Measurements from ENCODE around the gene CAMK1D.
"Not testable (repeated sequence)": the region's sequence is repeated elsewhere in the genome, so short reads cannot be mapped to it uniquely, and the experiment has no call there.

Gene CAMK1D

DNA sequence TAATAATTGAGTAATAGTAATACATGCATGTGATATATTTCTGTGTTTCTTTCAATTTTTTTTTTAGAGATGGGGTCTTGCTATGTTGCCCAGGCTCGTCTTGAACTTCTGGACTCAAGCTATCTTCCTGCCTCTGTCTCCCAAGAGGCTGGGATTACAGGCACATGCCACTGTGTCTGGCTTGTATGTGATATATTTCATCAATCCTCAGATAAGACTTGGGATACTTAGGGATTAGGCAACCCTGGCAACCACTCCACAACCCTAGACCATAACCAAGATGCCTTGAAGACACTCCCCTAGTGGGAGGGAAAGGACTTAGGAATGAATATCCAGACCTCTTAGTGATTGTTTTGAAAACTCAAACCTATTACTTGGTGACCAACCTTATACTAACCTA lies 497.4 kb downstream of the CAMK1D start:
- DNase-seq (ENCODE audit: low read depth, low spot score), result no peak

DNA sequence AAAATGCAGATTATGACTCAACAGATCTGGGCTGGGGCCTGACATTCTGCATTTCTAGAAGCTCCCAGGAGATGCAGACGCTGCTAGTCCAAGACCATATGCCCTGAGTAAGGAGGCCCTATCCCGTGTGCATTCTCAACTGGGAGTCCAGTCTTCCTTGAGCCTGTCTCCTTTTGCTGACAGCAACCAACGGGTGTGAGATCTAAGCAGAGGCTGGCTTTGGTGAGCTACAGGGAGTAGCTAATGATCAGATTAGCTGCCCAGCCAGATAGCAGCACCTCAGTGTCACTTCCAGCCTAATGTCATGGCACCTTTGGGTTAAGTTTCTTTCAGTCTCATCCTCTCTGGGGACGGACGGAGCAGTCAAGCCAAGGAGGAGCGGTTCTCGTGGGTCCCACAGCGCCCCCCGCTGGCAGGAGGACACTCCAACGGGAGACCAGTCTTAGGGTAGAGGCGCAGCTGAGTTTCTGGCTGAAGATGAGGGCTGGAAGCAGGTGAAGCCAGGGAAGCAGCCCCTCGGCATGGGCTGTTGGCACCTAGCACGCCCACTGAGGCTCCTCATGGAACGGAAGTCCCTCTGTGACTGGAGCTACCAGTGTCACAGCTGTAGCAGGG lies 498.1 kb downstream of the CAMK1D start:
- DNase-seq (ENCODE audit: low read depth, low spot score), result no peak

DNA sequence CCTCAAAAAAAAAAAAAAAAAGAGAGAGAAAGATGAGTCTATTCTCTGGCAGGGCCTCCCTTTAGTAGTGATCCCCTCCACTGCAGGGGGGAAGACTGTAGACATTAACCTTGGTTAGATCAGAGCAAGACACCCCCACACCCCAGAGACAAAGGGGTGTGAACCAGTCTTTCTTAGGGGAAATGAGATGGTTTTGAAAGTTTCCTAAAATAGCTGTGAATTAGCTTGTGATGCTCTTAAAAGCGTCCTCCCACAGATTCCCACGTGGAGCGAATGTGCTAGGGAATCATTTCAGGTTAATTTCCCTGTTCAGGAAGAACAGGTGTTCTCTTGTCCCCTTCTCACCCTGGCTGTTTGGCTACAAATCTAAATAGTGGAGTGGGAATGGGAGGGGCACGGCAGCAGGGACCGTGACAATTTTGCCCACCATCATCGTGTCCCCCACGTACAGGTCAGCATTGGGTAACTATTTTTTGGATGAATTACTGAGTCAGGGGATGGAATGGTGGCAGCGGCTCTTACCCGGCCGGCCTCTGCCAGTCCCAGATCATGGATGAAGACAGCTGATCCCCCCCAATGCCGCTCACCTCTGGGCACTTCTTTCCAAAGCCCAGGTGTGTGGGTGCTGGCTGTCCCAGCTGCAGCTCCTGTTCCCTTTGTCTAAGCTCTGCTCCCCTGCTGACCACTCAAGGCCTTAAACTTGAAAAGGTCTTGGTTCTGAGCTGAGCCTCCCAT lies 499.3 kb downstream of the CAMK1D start:
- no peak for DNase-seq (ENCODE audit: low read depth, low spot score)

GRCh38 chr10:12849319-12850181 lies 500.2 kb downstream of the CAMK1D start:
- DNase-seq (ENCODE audit: low read depth, low spot score), result no peak

GRCh38 chr10:12852687-12853086 lies 503.3 kb downstream of the CAMK1D start:
- no peak for DNase-seq (ENCODE audit: low read depth, low spot score)

DNA sequence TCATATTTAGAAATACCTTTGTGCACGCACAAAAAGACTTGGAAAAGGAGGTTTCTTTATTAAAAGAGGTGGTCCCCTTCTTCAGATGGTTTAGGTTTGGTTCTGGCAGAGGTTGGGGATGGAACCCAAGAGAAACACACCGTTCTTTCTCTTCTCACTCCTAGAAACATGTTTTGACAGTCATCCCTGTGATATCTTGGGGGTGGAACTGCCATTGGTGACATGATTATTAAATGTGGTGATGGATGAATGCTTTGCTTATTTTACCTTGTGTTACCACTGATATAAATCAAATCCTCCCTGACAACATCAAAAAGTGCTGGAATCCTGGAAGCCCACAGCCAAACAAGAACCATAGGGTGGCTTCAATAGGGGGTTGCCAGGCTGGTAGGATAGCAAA lies 505.6 kb downstream of the CAMK1D start:
- DNase-seq (ENCODE audit: low read depth, low spot score), result no peak

- no peak for DNase-seq (ENCODE audit: low read depth, low spot score)
Observed at GRCh38 chr10:12862459-12862858, 513.1 kb downstream of the CAMK1D start.

DNA sequence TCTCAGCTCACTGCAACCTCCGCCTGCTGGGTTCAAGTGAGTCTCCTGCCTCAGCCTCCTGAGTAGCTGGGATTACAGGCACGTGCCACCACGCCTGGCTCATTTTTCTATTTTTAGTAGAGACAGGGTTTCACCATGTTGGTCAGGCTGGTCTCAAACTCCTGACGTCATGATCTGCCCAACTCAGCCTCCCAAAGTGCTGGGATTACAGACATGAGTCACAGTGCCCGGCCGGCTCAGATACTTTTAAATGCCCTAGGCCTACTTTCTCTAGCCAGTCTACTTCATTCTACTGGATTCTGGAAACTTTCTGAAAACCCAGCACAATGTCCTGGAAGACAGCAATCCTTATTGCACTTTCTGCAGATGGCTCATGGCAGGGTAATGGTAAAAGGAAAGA lies 516.2 kb downstream of the CAMK1D start:
- not testable (repeated sequence) for DNase-seq (ENCODE audit: low read depth, low spot score)

- no peak for DNase-seq (ENCODE audit: low read depth, low spot score)
Observed at GRCh38 chr10:12868229-12868628, 518.9 kb downstream of the CAMK1D start.

DNA sequence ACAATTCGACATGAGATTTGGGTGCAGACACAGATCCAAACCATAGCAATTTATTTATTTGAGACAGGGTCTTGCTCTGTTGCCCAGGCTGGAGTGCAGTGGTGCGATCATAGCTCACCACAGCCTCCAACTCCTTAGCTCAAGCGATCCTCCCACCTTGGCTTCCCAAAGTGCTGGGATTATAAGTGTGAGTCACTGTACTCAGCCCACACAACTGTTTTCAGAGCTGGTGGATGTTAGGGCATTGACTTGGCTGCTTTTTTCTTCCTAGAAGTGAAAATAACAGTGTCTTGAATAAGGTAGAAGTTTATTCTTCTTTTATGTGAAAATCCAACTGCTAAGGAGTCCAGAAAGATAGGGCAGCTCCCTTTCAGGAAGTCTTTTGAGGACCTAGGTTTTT lies 520.1 kb downstream of the CAMK1D start:
- DNase-seq (ENCODE audit: low read depth, low spot score), result no peak

- DNase-seq (ENCODE audit: low read depth, low spot score), result no peak
Observed at GRCh38 chr10:12872577-12872976, 523.2 kb downstream of the CAMK1D start.

DNA sequence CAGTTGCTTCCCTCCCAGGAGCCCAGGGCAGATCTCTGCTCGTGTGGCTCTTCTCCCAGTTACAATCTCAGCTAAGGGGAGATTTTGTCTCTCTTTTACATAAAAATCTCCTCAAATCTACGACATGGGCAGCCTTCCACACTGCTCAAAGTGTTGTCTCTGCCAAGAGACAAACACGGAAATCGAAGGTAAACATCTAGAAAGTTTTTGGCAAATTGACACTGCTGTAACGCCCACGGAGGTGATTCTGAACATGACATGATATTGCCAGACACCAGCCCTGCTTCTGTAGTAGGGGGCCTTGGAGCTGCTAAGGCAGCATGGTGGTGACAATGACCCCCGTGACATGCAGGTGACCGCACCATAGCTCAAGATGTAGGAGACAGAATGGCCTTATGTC lies 523.8 kb downstream of the CAMK1D start:
- no peak for DNase-seq (ENCODE audit: low read depth, low spot score)

DNA sequence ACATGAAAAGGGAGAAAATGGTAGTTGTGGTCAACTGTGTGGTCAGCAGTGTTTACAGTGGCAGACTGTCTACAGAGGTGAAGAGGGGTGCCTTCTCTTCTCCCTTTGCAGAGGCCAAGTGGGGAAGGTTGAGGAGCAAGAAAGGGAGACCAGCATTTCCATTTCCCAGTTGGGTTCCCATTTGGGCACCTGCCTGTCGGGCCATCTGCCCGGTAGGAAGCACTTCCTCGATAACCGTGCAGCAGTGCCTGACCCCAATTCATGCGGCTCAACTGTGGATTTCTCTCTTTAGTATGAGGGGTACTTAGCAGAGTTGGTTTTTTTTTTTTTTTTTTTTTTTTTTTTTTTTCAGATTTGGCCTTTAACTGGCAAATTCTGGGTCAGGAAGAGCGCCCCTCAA lies 525.2 kb downstream of the CAMK1D start:
- DNase-seq (ENCODE audit: low read depth, low spot score), result no peak

DNA sequence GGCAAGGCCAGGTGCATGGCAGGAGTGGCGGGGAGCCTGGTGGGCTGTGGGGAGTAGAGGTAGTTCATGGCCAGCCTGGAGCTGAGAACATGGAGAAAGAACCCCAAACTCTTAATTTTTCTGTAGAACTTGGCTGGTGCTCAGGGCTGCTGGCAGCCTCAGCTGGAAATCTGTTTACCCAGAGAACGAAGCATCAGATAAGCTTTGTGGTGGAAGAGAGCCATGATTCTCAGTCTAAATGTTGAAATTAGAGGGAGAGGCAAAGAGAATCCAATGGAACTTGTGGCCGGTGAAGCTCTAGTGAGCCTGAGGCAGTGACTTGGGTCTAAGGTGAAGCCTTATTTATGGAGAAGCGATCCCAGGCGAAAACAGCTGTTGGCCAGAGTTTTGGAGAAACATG lies 525.8 kb downstream of the CAMK1D start:
- DNase-seq (ENCODE audit: low read depth, low spot score), result no peak

GRCh38 chr10:12876266-12876665 lies 526.9 kb downstream of the CAMK1D start:
- DNase-seq (ENCODE audit: low read depth, low spot score), result no peak

GRCh38 chr10:12877150-12877549 lies 527.8 kb downstream of the CAMK1D start:
- DNase-seq (ENCODE audit: low read depth, low spot score), result no peak

DNA sequence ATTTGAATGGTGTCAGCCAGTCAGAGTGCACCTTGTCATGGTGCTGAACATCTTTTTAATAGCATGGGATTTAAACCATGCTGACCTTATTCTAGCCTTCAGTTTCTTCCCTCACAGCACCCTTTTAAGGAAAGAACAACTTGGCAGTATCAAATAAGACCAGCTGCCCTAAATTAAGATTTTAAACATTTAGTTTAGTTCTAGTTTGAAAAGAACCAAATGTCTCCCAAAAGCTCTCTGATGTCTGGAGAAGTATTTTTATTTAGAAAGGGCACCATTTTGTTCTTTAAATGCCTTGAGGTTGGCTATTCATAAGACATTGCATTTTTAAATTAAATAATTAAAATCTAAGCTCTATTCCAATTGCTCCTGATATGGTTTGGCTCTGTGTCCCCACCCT lies 531.1 kb downstream of the CAMK1D start:
- DNase-seq (ENCODE audit: low read depth, low spot score), result no peak

DNA sequence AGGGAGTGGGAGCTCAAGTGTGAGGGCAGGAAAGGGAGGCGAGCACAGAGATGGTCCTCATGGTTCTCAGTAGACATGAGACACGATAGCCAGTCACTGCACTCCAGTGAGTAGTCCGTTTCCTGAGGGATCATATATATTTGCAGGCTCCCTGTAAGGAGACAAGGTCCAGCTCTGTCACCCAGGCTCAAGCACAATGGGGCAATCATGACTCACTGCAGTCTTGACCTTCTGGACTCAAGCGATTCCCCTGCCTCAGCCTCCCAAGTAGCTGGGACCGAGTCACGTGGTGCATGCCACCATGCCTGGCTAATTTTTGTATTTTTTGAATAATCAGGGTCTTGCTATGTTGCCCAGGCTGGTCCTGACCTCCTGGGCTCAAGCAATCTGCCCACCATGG lies 535.5 kb downstream of the CAMK1D start:
- DNase-seq (ENCODE audit: low read depth, low spot score), result no peak
